HCT116 (cell line): Measurements from ENCODE around the gene GRAMD2A. TPM values are rescaled to one million over a fixed set of nuclear protein-coding genes. Genes with fewer than 3 reads are reported as not detected.
A peak's percentile ranks its signal among the peaks of the same experiment; 100 is the strongest.

Source experiments
- ATAC-seq: fragments of 200-7000 bp; cut with Tn5 transposase; 2 replicates; pipeline ENCODE4 v1.9.1; 2020; ENCODE audit warnings: mild to moderate bottlenecking, moderate library complexity
- BruUV-seq: library from RNA; stranded (reverse); fragments of 400-500 nt; replicated peaks from 2 replicates; lab custom pipeline; 2021; lab: Mats Ljungman, UMichigan
- CTCF ChIA-PET: fragments of 300-600 bp; sonication (Branson Sonifier 250); formaldehyde crosslinking; loops from one replicate; lab custom pipeline; 2021; ENCODE audit warnings: antibody characterized with exemption; lab: Charles Lee
- POLR2A ChIA-PET: fragments of 300-600, 350-600 bp; sonication (Branson Sonifier 250); formaldehyde crosslinking; loops from one replicate; lab custom pipeline; 2021; ENCODE audit warnings: antibody characterized with exemption; lab: Charles Lee
- RAD21 ChIA-PET, 2 experiments: fragments of 300-600 bp; sonication (Branson Sonifier 250); formaldehyde crosslinking; loops; one replicate each; lab custom pipeline; 2023; ENCODE audit warnings: low total read pairs in 2 of 2; ENCODE audit not compliant: uncharacterized antibody in 2 of 2, unreplicated experiment in 2 of 2, low non-redundant PET in 1 of 2; lab: Charles Lee
- DNase-seq: peaks from one replicate; pipeline ENCODE4 v3.0.0-alpha.2; 2010; ENCODE audit warnings: low read depth, low spot score
- H2AFZ ChIP-seq: fragments of 200-600 bp; shearing (Covaris generic), sonication (generic); 2 replicates; pipeline ENCODE4 v1.6.1; 2017; ENCODE audit warnings: low read depth, mixed run types, mixed read lengths, antibody characterized with exemption, low read length; ENCODE audit not compliant: poor library complexity, severe bottlenecking
- H3K27ac ChIP-seq: 2 replicates; pipeline ENCODE4 v1.5.1; 2012; ENCODE audit warnings: low read depth, low read length
- H3K27me3 ChIP-seq: fragments of 200-600 bp; sonication (generic); 2 replicates; pipeline ENCODE4 v1.6.1; 2016; ENCODE audit warnings: mixed run types, low read length, mixed read lengths; ENCODE audit not compliant: insufficient read depth
- H3K36me3 ChIP-seq, 2 experiments: fragments of 200-500 bp in 1 of 2; fragments of 200-600 bp in 1 of 2; sonication (Bioruptor generic) in 1 of 2; sonication (generic) in 1 of 2; 2 replicates each; pipeline versions ENCODE4 v1.5.1 to v1.6.1; 2014 to 2016; ENCODE audit warnings: low read length in 2 of 2, inconsistent platforms in 1 of 2, mixed read lengths in 1 of 2, mixed run types in 1 of 2; ENCODE audit not compliant: insufficient read depth in 2 of 2, control insufficient read depth in 1 of 2
- H3K4me1 ChIP-seq, 2 experiments: fragments of 200-600 bp in 1 of 2; sonication (generic) in 1 of 2; 2 replicates each; pipeline versions ENCODE4 v1.5.1 to v1.6.1; 2012 to 2017; ENCODE audit warnings: low read length in 2 of 2, inconsistent platforms in 1 of 2, mild to moderate bottlenecking in 1 of 2, mixed read lengths in 1 of 2, mixed run types in 1 of 2, moderate library complexity in 1 of 2; ENCODE audit not compliant: insufficient read depth in 2 of 2, control insufficient read depth in 1 of 2
- H3K4me2 ChIP-seq: fragments of 200-600 bp; sonication (generic); 2 replicates; pipeline ENCODE4 v1.6.1; 2017; ENCODE audit warnings: mixed run types, low read length, mixed read lengths
- H3K4me3 ChIP-seq, 2 experiments: fragments of 200-600 bp in 1 of 2; sonication (generic) in 1 of 2; replicated peaks in 1 of 2; 2 replicates each; pipeline ENCODE4 v1.5.1; 2011 to 2016; ENCODE audit warnings: low read length in 2 of 2, control low read depth in 1 of 2, low read depth in 1 of 2, mild to moderate bottlenecking in 1 of 2, mixed read lengths in 1 of 2, mixed run types in 1 of 2
- H3K79me2 ChIP-seq: fragments of 200-600 bp; sonication (generic); 2 replicates; pipeline ENCODE4 v1.6.1; 2017; ENCODE audit warnings: mild to moderate bottlenecking, mixed run types, low read length, moderate library complexity, mixed read lengths; ENCODE audit not compliant: insufficient read depth
- H3K9ac ChIP-seq: fragments of 200-600 bp; sonication (generic); 2 replicates; pipeline ENCODE4 v1.6.1; 2016; ENCODE audit warnings: low read length, mixed read lengths
- H3K9me2 ChIP-seq: fragments of 200-600 bp; sonication (generic), shearing (Covaris generic); 2 replicates; pipeline ENCODE4 v1.6.1; 2017; ENCODE audit warnings: mixed run types, mild to moderate bottlenecking, moderate library complexity; ENCODE audit not compliant: insufficient read depth
- H3K9me3 ChIP-seq, 2 experiments: fragments of 200-500 bp in 1 of 2; fragments of 200-600 bp in 1 of 2; sonication (Bioruptor generic) in 1 of 2; sonication (generic) in 1 of 2; 2 replicates each; pipeline ENCODE4 v1.6.1; 2014 to 2017; ENCODE audit warnings: low read length in 2 of 2, mixed read lengths in 2 of 2, inconsistent platforms in 1 of 2, low read depth in 1 of 2, mild to moderate bottlenecking in 1 of 2, mixed run types in 1 of 2, moderate library complexity in 1 of 2; ENCODE audit not compliant: control insufficient read depth in 1 of 2, insufficient read depth in 1 of 2
- H4K20me1 ChIP-seq: fragments of 200-600 bp; sonication (generic), shearing (Covaris generic); 2 replicates; pipeline ENCODE4 v1.6.1; 2017; ENCODE audit warnings: mixed run types, mild to moderate bottlenecking, moderate library complexity; ENCODE audit not compliant: insufficient read depth
- ATF3 ChIP-seq: IDR thresholded peaks from 2 replicates; pipeline ENCODE4 v1.6.1; 2012
- CBX3 ChIP-seq: IDR thresholded peaks from 2 replicates; pipeline ENCODE4 v1.6.1; 2012; ENCODE audit warnings: low read depth
- EGR1 ChIP-seq: IDR thresholded peaks from 2 replicates; pipeline ENCODE4 v1.6.1; 2012; ENCODE audit warnings: low read depth
- EZH2 ChIP-seq: fragments of 200-600 bp; sonication (generic); IDR thresholded peaks from 2 replicates; pipeline ENCODE4 v1.6.1; 2017; ENCODE audit warnings: antibody characterized with exemption, mixed run types
- JUND ChIP-seq: IDR thresholded peaks from 2 replicates; pipeline ENCODE4 v1.6.1; 2012
- POLR2A ChIP-seq: IDR thresholded peaks from 2 replicates; pipeline ENCODE4 v1.7.0; 2011; ENCODE audit warnings: borderline replicate concordance; ENCODE audit not compliant: insufficient read depth, insufficient read length; ENCODE audit errors: extremely low read depth
- RAD21 ChIP-seq: IDR thresholded peaks from 2 replicates; pipeline ENCODE4 v1.6.1; 2012; ENCODE audit warnings: low read depth, mild to moderate bottlenecking
- YY1 ChIP-seq: IDR thresholded peaks from 2 replicates; pipeline ENCODE4 v1.6.1; 2011; ENCODE audit warnings: low read length, low read depth, moderate library complexity, mild to moderate bottlenecking; ENCODE audit not compliant: insufficient replicate concordance; ENCODE audit errors: extremely low read depth
- ZFX ChIP-seq: fragments of 450-650 bp; IDR thresholded peaks from 2 replicates; pipeline ENCODE4 v1.6.1; 2017
- ZNF274 ChIP-seq: fragments of 200-500 bp; sonication (Bioruptor generic); IDR thresholded peaks from 2 replicates; pipeline ENCODE4 v1.6.1; 2014; ENCODE audit warnings: mild to moderate bottlenecking, low read depth, low read length, inconsistent platforms
- intact Hi-C: fragments of 100-400 bp; cut with micrococcal nuclease; formaldehyde crosslinking; loops from 2 replicates; pipeline ENCODE4 v1.10.0; 2022
- total RNA-seq: library from RNA; stranded (reverse); gene quantifications from one replicate; pipeline ENCODE4 v1.2.1, GENCODE V29; 2021; ENCODE audit not compliant: unreplicated experiment
- TF ChIP-seq, protein P1 (sequence below): IDR thresholded peaks from 2 replicates; pipeline ENCODE4 v1.6.1; 2012; ENCODE audit warnings: low read depth

The GRAMD2A gene
- total RNA-seq, 1 experiment from 2014 or later = 8.0 TPM

- DNase-seq = no peak
- peaks cover 36 to 48% of the 10 kb centered on the region in 2 experiments; a peak in 3 of 4 replicates for H3K36me3 ChIP-seq
- peaks cover 20% of the 10 kb centered on the region; the same call in 1 of the 2 replicates for H3K79me2 ChIP-seq
- CTCF ChIA-PET = interaction anchor here (0.6 to 1.5 kb wide), 5 partner anchors 17 to 913 kb away, joined by 3 to 7 read pairs (median 3); no protein-coding TSS in a partner anchor
- no peak overlapping the region for H3K9ac ChIP-seq
- POLR2A ChIA-PET = interaction anchor here (1.6 kb wide), 1 partner anchor 39 kb away, joined by 4 read pairs; no protein-coding TSS in a partner anchor
- H3K27ac ChIP-seq = peak overlapping the region; percentile 9; the same call in 1 of the 2 replicates
- peak overlapping the region; percentile 68; the same call in 1 of the 2 replicates for H3K4me2 ChIP-seq
- H4K20me1 ChIP-seq = peaks cover 21% of the 10 kb centered on the region; the same call in 1 of the 2 replicates
- TF ChIP-seq ZNF274 (no peak), ZFX (no peak), POLR2A (no peak), YY1 (no peak), EZH2 (no peak), CBX3 (no peak), JUND (no peak), ATF3 (no peak), RAD21 (no peak), EGR1 (no peak)
- TF ChIP-seq, protein P1, sequence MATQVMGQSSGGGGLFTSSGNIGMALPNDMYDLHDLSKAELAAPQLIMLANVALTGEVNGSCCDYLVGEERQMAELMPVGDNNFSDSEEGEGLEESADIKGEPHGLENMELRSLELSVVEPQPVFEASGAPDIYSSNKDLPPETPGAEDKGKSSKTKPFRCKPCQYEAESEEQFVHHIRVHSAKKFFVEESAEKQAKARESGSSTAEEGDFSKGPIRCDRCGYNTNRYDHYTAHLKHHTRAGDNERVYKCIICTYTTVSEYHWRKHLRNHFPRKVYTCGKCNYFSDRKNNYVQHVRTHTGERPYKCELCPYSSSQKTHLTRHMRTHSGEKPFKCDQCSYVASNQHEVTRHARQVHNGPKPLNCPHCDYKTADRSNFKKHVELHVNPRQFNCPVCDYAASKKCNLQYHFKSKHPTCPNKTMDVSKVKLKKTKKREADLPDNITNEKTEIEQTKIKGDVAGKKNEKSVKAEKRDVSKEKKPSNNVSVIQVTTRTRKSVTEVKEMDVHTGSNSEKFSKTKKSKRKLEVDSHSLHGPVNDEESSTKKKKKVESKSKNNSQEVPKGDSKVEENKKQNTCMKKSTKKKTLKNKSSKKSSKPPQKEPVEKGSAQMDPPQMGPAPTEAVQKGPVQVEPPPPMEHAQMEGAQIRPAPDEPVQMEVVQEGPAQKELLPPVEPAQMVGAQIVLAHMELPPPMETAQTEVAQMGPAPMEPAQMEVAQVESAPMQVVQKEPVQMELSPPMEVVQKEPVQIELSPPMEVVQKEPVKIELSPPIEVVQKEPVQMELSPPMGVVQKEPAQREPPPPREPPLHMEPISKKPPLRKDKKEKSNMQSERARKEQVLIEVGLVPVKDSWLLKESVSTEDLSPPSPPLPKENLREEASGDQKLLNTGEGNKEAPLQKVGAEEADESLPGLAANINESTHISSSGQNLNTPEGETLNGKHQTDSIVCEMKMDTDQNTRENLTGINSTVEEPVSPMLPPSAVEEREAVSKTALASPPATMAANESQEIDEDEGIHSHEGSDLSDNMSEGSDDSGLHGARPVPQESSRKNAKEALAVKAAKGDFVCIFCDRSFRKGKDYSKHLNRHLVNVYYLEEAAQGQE = no peak
- TF ChIP-seq, all 23 proteins: peak for 0
- no peak for ATAC-seq
- RAD21 ChIA-PET = no interaction called here
- Histone ChIP-seq H3K4me1 (peaks cover 5 to 32% of the 10 kb centered on the region in 2 experiments; a peak in 3 of 4 replicates), H3K9me3 (no peaks in the 10 kb centered on the region), H3K4me3 (no peak overlapping the region), H3K9me2 (no peaks in the 10 kb centered on the region), H3K27me3 (no peaks in the 10 kb centered on the region), H2AFZ (no peak overlapping the region)
- TSS peak; percentile 95 for BruUV-seq
- intact Hi-C loops = loop anchor here (1.0 kb wide), 1 partner anchor 87 kb away; no protein-coding TSS in a partner anchor
Observed at GRCh38 chr15:72199205-72199515, 1.6 kb upstream of the GRAMD2A start.
